ENCODE data around the gene THRB. TPM values are rescaled to one million over a fixed set of nuclear protein-coding genes. Genes with fewer than 3 reads are reported as not detected.

Gene THRB
- polyA plus RNA-seq, 2 of the 4 experiments (the other 2 are of a cell fraction), result 2.0 to 2.3 TPM

- TF ChIP-seq GATA3 (IDR thresholded peaks at IDR 0.05; ENCODE audit: borderline replicate concordance), result no peak
- no peak for TF ChIP-seq PHF8 (IDR thresholded peaks at IDR 0.05; ENCODE audit: borderline replicate concordance, low read depth)
- no peak for TF ChIP-seq SMC3 (IDR thresholded peaks at IDR 0.05)
- TF ChIP-seq RCOR1 (IDR thresholded peaks at IDR 0.05; ENCODE audit: low read depth, low read length), result no peak
- TF ChIP-seq KDM1A (IDR thresholded peaks at IDR 0.05; ENCODE audit: low read depth), result no peak
- TF ChIP-seq RNF2 (IDR thresholded peaks at IDR 0.05; ENCODE audit: borderline replicate concordance, low read depth), result no peak
- TF ChIP-seq EP300 (IDR thresholded peaks at IDR 0.05), result no peak
- TF ChIP-seq NPAS2 (CRISPR knock-in tag; IDR thresholded peaks at IDR 0.05; ENCODE audit: borderline replicate concordance), result no peak
- no peak for TF ChIP-seq BHLHE40 (IDR thresholded peaks at IDR 0.05; ENCODE audit: low read depth, low read length)
- no peak for TF ChIP-seq HOXB5 (CRISPR knock-in tag; IDR thresholded peaks at IDR 0.05)
- no peak for TF ChIP-seq ESRRA (IDR thresholded peaks at IDR 0.05; ENCODE audit: borderline replicate concordance, low read length)
- no peak for TF ChIP-seq EHF (CRISPR knock-in tag; IDR thresholded peaks at IDR 0.05)
- TF ChIP-seq CBX8 (IDR thresholded peaks at IDR 0.05), result no peak
- no peak for TF ChIP-seq FOSB (CRISPR knock-in tag; IDR thresholded peaks at IDR 0.05)
- TF ChIP-seq CBX2 (IDR thresholded peaks at IDR 0.05; ENCODE audit: borderline replicate concordance, low read depth), result no peak
- no peaks in the 10 kb centered on the region for H3K9me3 ChIP-seq
- CTCF ChIA-PET, result interaction anchor here (1.2 kb wide), 1 partner anchor 11 kb away, joined by 3 read pairs; no protein-coding TSS in a partner anchor
- FAIRE-seq (no peak), DNase-seq (ENCODE audit: low read depth in 1 of 2, low spot score in 1 of 2) (no peak), ATAC-seq (no peak)
- no peak overlapping the region for H3K4me3 ChIP-seq
- POLR2A ChIA-PET, result no interaction called here
- peaks cover 25% of the 10 kb centered on the region for H3K4me1 ChIP-seq
- no peak overlapping the region for H3K27ac ChIP-seq
- H3K4me2 ChIP-seq, result no peak overlapping the region
- WGBS (ENCODE audit: missing lambda C conversion rate), result 84% methylated on average over 3 of the region's 3 CpGs
Measured at GRCh38 chr3:24372559-24373197, 122.0 kb downstream of the THRB start.

DNA sequence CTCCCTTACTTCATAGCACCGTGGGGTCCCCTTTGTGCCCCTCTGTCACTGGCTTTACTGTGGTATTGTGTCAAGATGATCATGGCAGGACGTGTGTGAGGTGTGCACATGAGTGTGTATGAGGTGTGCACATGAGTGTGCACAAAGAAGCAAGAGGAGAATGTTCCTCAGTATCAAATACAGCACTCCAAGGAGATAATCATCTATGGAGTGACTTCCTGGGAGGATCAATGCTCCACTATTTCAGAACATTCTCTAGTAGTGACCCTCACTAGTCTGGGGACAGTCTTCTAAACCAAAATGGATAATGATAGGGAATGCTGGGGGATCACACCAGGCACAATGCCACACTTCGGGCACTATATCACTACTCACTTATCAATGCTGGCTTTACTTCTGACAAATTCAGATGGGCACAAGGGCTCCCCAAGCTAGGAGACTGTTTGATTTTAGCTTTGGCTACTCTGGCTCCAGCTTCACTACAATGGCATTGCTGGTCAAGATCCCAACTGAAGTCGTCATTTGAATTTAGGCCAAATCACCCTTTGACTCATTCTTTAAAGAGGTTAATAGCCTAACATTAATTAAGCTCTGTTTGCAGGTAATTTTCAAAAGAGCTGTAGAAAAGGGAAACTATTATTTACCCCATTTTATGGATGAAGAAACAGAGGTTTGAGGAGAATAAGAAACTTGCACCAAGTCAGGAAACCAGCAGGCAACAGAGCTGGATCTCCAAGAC, 124.1 kb downstream of the THRB start:
- WGBS (ENCODE audit: missing lambda C conversion rate), result 66% methylated on average over 4 of the region's 4 CpGs
- H3K27ac ChIP-seq, result no peak overlapping the region
- H3K4me3 ChIP-seq, result no peak overlapping the region
- FAIRE-seq (no peak), ATAC-seq (no peak), DNase-seq (ENCODE audit: low read depth in 1 of 2, low spot score in 1 of 2) (no peak)
- CTCF ChIA-PET, result no interaction called here
- POLR2A ChIA-PET, result no interaction called here
- TF ChIP-seq FOXS1 (CRISPR knock-in tag; IDR thresholded peaks at IDR 0.05), result no peak
- TF ChIP-seq ZC3H11A (IDR thresholded peaks at IDR 0.05), result no peak
- no peaks in the 10 kb centered on the region for H3K9me3 ChIP-seq
- H3K4me1 ChIP-seq, result peaks cover 16% of the 10 kb centered on the region
- H3K4me2 ChIP-seq, result no peak overlapping the region

- no peaks in the 10 kb centered on the region for H3K9me3 ChIP-seq
- DNase-seq (ENCODE audit: low read depth in 1 of 2, low spot score in 1 of 2) (no peak), FAIRE-seq (no peak), ATAC-seq (no peak)
- H3K4me2 ChIP-seq, result no peak overlapping the region
- POLR2A ChIA-PET, result no interaction called here
- peaks cover 24% of the 10 kb centered on the region for H3K4me1 ChIP-seq
- TF ChIP-seq CBX2 (IDR thresholded peaks at IDR 0.05; ENCODE audit: borderline replicate concordance, low read depth) (no peak), RCOR1 (IDR thresholded peaks at IDR 0.05; ENCODE audit: low read depth, low read length) (no peak), CHD4 (IDR thresholded peaks at IDR 0.05; ENCODE audit: borderline replicate concordance) (no peak), NFE2L2 (conservative IDR thresholded peaks at IDR 0.05; ENCODE audit: low read length) (no peak), HOXB13 (CRISPR knock-in tag; IDR thresholded peaks at IDR 0.05; ENCODE audit: low read depth) (no peak), PBX3 (IDR thresholded peaks at IDR 0.05) (no peak), TFCP2L1 (CRISPR knock-in tag; IDR thresholded peaks at IDR 0.05) (no peak), NPAS2 (CRISPR knock-in tag; IDR thresholded peaks at IDR 0.05; ENCODE audit: borderline replicate concordance) (no peak), JUN (IDR thresholded peaks at IDR 0.05) (no peak), NR3C1 (IDR thresholded peaks at IDR 0.05) (no peak), BHLHE40 (IDR thresholded peaks at IDR 0.05; ENCODE audit: low read depth, low read length) (no peak), CTCF (IDR thresholded peaks at IDR 0.05) (no peak)
- H3K4me3 ChIP-seq, result no peak overlapping the region
- CTCF ChIA-PET, result no interaction called here
- no peak overlapping the region for H3K27ac ChIP-seq
- 60% methylated on average over 2 of the region's 2 CpGs for WGBS (ENCODE audit: missing lambda C conversion rate)
Measured at GRCh38 chr3:24368605-24369004, 126.0 kb downstream of the THRB start.
